Trophoblast cell (in vitro differentiated cells and primary cell): ENCODE results near the gene TRIM75.

Experiments used
- DNase-seq, 2 donors: peaks; one replicate each; pipeline ENCODE4 v3.0.0-alpha.2; 2016
- H2AFZ ChIP-seq: 2 replicates; pipeline ENCODE4 v1.6.1; 2013; ENCODE audit warnings: low read length, moderate library complexity, mild to moderate bottlenecking; ENCODE audit not compliant: insufficient read depth, poor library complexity
- H2AK5ac ChIP-seq: 2 replicates; pipeline ENCODE4 v1.6.1; 2013; ENCODE audit warnings: mild to moderate bottlenecking, low read length
- H2BK120ac ChIP-seq: 2 replicates; pipeline ENCODE4 v1.6.1; 2013; ENCODE audit warnings: low read length, mild to moderate bottlenecking, moderate library complexity; ENCODE audit not compliant: insufficient read depth, poor library complexity
- H2BK12ac ChIP-seq: 2 replicates; pipeline ENCODE4 v1.6.1; 2013; ENCODE audit warnings: mild to moderate bottlenecking, low read length, moderate library complexity
- H2BK5ac ChIP-seq: 2 replicates; pipeline ENCODE4 v1.6.1; 2013; ENCODE audit warnings: low read length, low read depth, moderate library complexity, mild to moderate bottlenecking; ENCODE audit not compliant: poor library complexity
- H3K14ac ChIP-seq: 2 replicates; pipeline ENCODE4 v1.6.1; 2013; ENCODE audit warnings: mild to moderate bottlenecking, low read length
- H3K18ac ChIP-seq: 2 replicates; pipeline ENCODE4 v1.6.1; 2013; ENCODE audit warnings: mild to moderate bottlenecking, low read length
- H3K23ac ChIP-seq: 2 replicates; pipeline ENCODE4 v1.6.1; 2013; ENCODE audit warnings: low read length
- H3K27ac ChIP-seq: 2 replicates; pipeline ENCODE4 v1.5.1; 2013; ENCODE audit warnings: low read depth, mild to moderate bottlenecking, inconsistent platforms, low read length, moderate library complexity
- H3K27me3 ChIP-seq: 2 replicates; pipeline ENCODE4 v1.6.1; 2013; ENCODE audit warnings: inconsistent platforms, mild to moderate bottlenecking, low read length, moderate library complexity; ENCODE audit not compliant: insufficient read depth
- H3K36me3 ChIP-seq, 2 experiments: 1 replicate in 1 of 2; 2 replicates in 1 of 2; pipeline ENCODE4 v1.6.1; 2013; ENCODE audit warnings: low read length in 2 of 2, mild to moderate bottlenecking in 2 of 2, moderate library complexity in 1 of 2; ENCODE audit not compliant: insufficient read depth in 2 of 2, control insufficient read depth in 1 of 2
- H3K4ac ChIP-seq: 2 replicates; pipeline ENCODE4 v1.6.1; 2013; ENCODE audit warnings: low read depth, mild to moderate bottlenecking, low read length, moderate library complexity
- H3K4me1 ChIP-seq, 2 experiments: 1 replicate in 1 of 2; 2 replicates in 1 of 2; pipeline ENCODE4 v1.6.1; 2013; ENCODE audit warnings: low read length in 2 of 2, mild to moderate bottlenecking in 2 of 2, moderate library complexity in 1 of 2; ENCODE audit not compliant: insufficient read depth in 2 of 2, control insufficient read depth in 1 of 2
- H3K4me2 ChIP-seq: 2 replicates; pipeline ENCODE4 v1.6.1; 2013; ENCODE audit warnings: inconsistent platforms, mild to moderate bottlenecking, low read length, moderate library complexity
- H3K4me3 ChIP-seq: 2 replicates; pipeline ENCODE4 v1.5.1; 2013; ENCODE audit warnings: mild to moderate bottlenecking, low read depth, low read length, inconsistent platforms
- H3K79me1 ChIP-seq: one replicate; pipeline ENCODE4 v1.6.1; 2013; ENCODE audit warnings: low read length
- H3K79me2 ChIP-seq: 2 replicates; pipeline ENCODE4 v1.6.1; 2013; ENCODE audit warnings: low read length, mild to moderate bottlenecking; ENCODE audit not compliant: control insufficient read depth, insufficient read depth, poor library complexity
- H3K9ac ChIP-seq: 2 replicates; pipeline ENCODE4 v1.6.1; 2013; ENCODE audit warnings: mild to moderate bottlenecking, low read length
- H3K9me3 ChIP-seq: 2 replicates; pipeline ENCODE4 v1.6.1; 2013; ENCODE audit warnings: low read depth, mild to moderate bottlenecking, control low read depth, inconsistent platforms, low read length; ENCODE audit not compliant: insufficient read depth
- H4K12ac ChIP-seq: 2 replicates; pipeline ENCODE4 v1.6.1; 2013; ENCODE audit warnings: low read depth, mild to moderate bottlenecking, low read length, moderate library complexity
- H4K8ac ChIP-seq: 2 replicates; pipeline ENCODE4 v1.6.1; 2013; ENCODE audit warnings: low read depth, mild to moderate bottlenecking, low read length, moderate library complexity
- H4K91ac ChIP-seq: one replicate; pipeline ENCODE4 v1.6.1; 2013; ENCODE audit warnings: low read depth, mild to moderate bottlenecking, low read length, moderate library complexity
- WGBS: extraction: QIAGEN DNeasy Blood & Tissue Kit; methylation state at CpG from one replicate; pipeline ENCODE4 v1.1.7; 2013; ENCODE audit warnings: missing lambda C conversion rate; ENCODE audit not compliant: insufficient read length, insufficient coverage; ENCODE audit errors: extremely low coverage; 5-methylcytosine and 5-hydroxymethylcytosine counted together

The TRIM75 gene

DNA sequence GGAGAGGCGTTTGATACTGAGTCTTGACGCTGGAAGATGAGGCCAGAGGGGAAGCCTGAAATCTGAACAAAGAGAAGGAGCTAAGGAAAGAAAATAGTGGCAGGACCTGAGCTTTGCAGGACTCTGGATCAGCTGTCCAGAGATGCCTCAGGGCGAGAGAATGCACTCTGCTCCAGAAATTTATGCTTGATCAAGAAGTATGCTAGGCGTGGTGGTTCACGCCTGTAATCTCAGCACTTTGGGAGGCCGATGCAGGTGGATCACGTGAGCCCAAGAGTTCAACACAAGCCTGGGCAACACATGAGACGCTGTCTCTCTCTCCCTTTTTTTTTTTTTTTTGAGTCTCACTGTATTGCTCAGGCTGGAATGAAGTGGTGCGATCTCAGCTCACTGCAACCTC, 1.9 kb downstream of the TRIM75 start:
- H4K91ac ChIP-seq, result no peak overlapping the region
- no peak overlapping the region for H2BK12ac ChIP-seq
- H3K9ac ChIP-seq, result no peak overlapping the region
- no peaks in the 10 kb centered on the region for H3K27me3 ChIP-seq
- no peak overlapping the region for H3K4me2 ChIP-seq
- no peak overlapping the region for H3K14ac ChIP-seq
- no peaks in the 10 kb centered on the region for H3K4me1 ChIP-seq
- no peak overlapping the region for H2BK5ac ChIP-seq
- H2BK120ac ChIP-seq, result no peak overlapping the region
- no peak overlapping the region for H2AK5ac ChIP-seq
- no peak overlapping the region for H3K27ac ChIP-seq
- H3K23ac ChIP-seq, result no peak overlapping the region
- no peak overlapping the region for H3K18ac ChIP-seq
- H3K4me3 ChIP-seq, result no peak overlapping the region
- H3K9me3 ChIP-seq, result no peaks in the 10 kb centered on the region
- no peaks in the 10 kb centered on the region for H3K36me3 ChIP-seq
- peak; percentile 74 to 85 for DNase-seq
- no CpG with 5 or more reads among the region's 9 CpGs for WGBS
- no peak overlapping the region for H4K8ac ChIP-seq
- no peak overlapping the region for H3K4ac ChIP-seq
- H3K79me1 ChIP-seq, result no peaks in the 10 kb centered on the region
- no peaks in the 10 kb centered on the region for H3K79me2 ChIP-seq
- H4K12ac ChIP-seq, result no peak overlapping the region
- no peak overlapping the region for H2AFZ ChIP-seq

DNA sequence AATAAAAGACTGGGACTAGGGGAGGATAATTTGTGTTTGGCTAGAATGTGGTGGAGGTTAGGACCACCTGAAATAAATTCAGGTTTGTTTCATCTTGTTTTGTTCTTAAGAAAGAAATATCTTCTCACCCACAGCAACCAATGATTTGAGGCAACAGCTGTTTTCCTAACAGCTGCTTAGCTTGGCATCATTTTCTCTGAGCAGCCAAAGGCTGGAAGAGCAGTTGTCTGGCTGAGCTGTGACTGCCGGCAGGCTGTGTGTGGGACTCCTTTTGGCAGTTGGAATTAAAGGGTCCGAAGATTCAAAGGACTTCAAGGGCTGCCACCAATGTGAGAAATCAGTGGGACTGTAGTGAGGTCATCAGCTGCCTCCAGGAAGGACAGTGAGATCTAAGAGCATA, 5.0 kb downstream of the TRIM75 start:
- Histone ChIP-seq H4K12ac (no peak overlapping the region), H4K91ac (no peak overlapping the region), H3K27ac (no peak overlapping the region), H3K14ac (no peak overlapping the region), H3K27me3 (no peaks in the 10 kb centered on the region), H2AFZ (no peak overlapping the region), H4K8ac (no peak overlapping the region), H3K4ac (no peak overlapping the region), H3K9ac (no peak overlapping the region), H3K79me1 (no peaks in the 10 kb centered on the region), H2BK12ac (no peak overlapping the region), H3K36me3 (no peaks in the 10 kb centered on the region), H3K4me3 (no peak overlapping the region), H3K23ac (no peak overlapping the region), H3K18ac (no peak overlapping the region), H3K4me1 (no peaks in the 10 kb centered on the region), H3K4me2 (no peak overlapping the region), H2BK5ac (no peak overlapping the region), H2BK120ac (no peak overlapping the region), H2AK5ac (no peak overlapping the region), H3K9me3 (no peaks in the 10 kb centered on the region), H3K79me2 (no peaks in the 10 kb centered on the region)
- no CpG with 5 or more reads among the region's 2 CpGs for whole genome bisulfite sequencing
- DNase-seq, result no peak

DNA sequence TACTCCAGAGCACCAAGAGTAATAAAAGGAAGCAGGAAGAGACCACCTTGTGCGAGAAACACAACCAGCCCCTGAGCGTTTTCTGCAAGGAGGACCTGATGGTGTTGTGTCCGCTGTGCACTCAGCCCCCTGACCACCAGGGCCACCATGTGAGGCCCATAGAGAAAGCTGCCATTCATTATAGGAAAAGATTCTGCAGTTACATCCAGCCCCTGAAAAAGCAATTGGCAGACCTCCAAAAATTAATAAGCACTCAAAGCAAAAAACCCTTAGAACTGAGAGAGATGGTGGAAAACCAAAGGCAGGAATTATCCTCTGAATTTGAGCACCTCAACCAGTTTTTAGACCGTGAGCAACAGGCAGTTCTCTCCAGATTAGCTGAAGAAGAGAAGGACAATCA, 5.7 kb downstream of the TRIM75 start:
- H3K79me1 ChIP-seq, result no peaks in the 10 kb centered on the region
- no peak overlapping the region for H3K4me3 ChIP-seq
- no peak for DNase-seq
- no peak overlapping the region for H3K14ac ChIP-seq
- H2AFZ ChIP-seq, result no peak overlapping the region
- no peaks in the 10 kb centered on the region for H3K36me3 ChIP-seq
- no peaks in the 10 kb centered on the region for H3K79me2 ChIP-seq
- H3K27me3 ChIP-seq, result no peaks in the 10 kb centered on the region
- no peak overlapping the region for H3K4ac ChIP-seq
- no peak overlapping the region for H3K23ac ChIP-seq
- H2BK5ac ChIP-seq, result no peak overlapping the region
- H3K4me2 ChIP-seq, result no peak overlapping the region
- no peak overlapping the region for H4K91ac ChIP-seq
- no peak overlapping the region for H4K8ac ChIP-seq
- no peak overlapping the region for H2BK120ac ChIP-seq
- no peak overlapping the region for H3K9ac ChIP-seq
- no peaks in the 10 kb centered on the region for H3K4me1 ChIP-seq
- no peak overlapping the region for H2BK12ac ChIP-seq
- H3K27ac ChIP-seq, result no peak overlapping the region
- H3K18ac ChIP-seq, result no peak overlapping the region
- H3K9me3 ChIP-seq, result no peaks in the 10 kb centered on the region
- WGBS, result no CpG with 5 or more reads among the region's 4 CpGs
- no peak overlapping the region for H4K12ac ChIP-seq
- no peak overlapping the region for H2AK5ac ChIP-seq

DNA sequence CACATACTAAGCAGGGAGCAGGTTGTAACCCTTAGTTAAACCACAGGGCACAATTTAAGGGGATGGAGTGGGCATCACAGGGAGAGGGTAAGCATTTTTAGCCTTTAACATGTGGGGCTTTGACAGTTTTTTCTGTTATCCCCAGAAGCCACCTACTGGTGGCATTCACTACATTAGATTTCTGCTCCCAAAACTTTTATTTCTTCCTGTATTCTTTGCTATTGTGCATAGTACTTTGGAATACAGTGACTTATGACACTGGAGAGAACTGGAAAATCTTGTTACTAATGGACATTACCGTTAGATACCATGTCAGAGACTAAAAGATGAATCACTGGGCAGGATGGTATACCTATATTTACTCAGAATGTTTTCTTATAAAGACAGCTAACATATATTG, 7.3 kb downstream of the TRIM75 start:
- no peak overlapping the region for H2BK120ac ChIP-seq
- H2BK12ac ChIP-seq, result no peak overlapping the region
- no peak overlapping the region for H3K18ac ChIP-seq
- no peaks in the 10 kb centered on the region for H3K79me2 ChIP-seq
- no peak overlapping the region for H2BK5ac ChIP-seq
- H3K79me1 ChIP-seq, result no peaks in the 10 kb centered on the region
- no CpG with 5 or more reads among the region's 1 CpG for WGBS
- H3K23ac ChIP-seq, result no peak overlapping the region
- no peak overlapping the region for H3K4me2 ChIP-seq
- no peaks in the 10 kb centered on the region for H3K9me3 ChIP-seq
- no peak overlapping the region for H3K14ac ChIP-seq
- H3K27ac ChIP-seq, result no peak overlapping the region
- H3K4me1 ChIP-seq, result no peaks in the 10 kb centered on the region
- H3K9ac ChIP-seq, result no peak overlapping the region
- no peak overlapping the region for H2AK5ac ChIP-seq
- H3K27me3 ChIP-seq, result no peaks in the 10 kb centered on the region
- H2AFZ ChIP-seq, result no peak overlapping the region
- no peak overlapping the region for H3K4ac ChIP-seq
- no peak overlapping the region for H4K8ac ChIP-seq
- H3K4me3 ChIP-seq, result no peak overlapping the region
- no peak overlapping the region for H4K91ac ChIP-seq
- peak in 1 of 2 donors; percentile 9 for DNase-seq
- no peak overlapping the region for H4K12ac ChIP-seq
- H3K36me3 ChIP-seq, result no peaks in the 10 kb centered on the region
